RWPE1 (cell line): ENCODE measurements around the gene GALNT9.

Experiments used
- CTCF ChIA-PET: fragments of 350-600 bp; sonication (Branson Sonifier 250); formaldehyde crosslinking; extraction: SDS; loops from one replicate; lab custom pipeline; 2021; lab: Yijun Ruan, JAX
- POLR2A ChIA-PET: fragments of 400-600 bp; formaldehyde crosslinking; extraction: SDS; loops from one replicate; lab custom pipeline; 2020; ENCODE audit warnings: antibody characterized with exemption; ENCODE audit not compliant: low non-redundant PET; lab: Yijun Ruan, JAX
- DNase-seq: peaks from one replicate; pipeline ENCODE4 v3.0.0; 2012; ENCODE audit warnings: low spot score
- H3K27ac ChIP-seq: fragments of 450-650 bp; 2 replicates; pipeline ENCODE4 v1.5.1; 2017
- CTCF ChIP-seq: fragments of 450-650 bp; conservative IDR thresholded peaks from 2 replicates; pipeline ENCODE4 v1.5.1; 2017; ENCODE audit warnings: low read depth, mild to moderate bottlenecking

GALNT9 gene

DNA sequence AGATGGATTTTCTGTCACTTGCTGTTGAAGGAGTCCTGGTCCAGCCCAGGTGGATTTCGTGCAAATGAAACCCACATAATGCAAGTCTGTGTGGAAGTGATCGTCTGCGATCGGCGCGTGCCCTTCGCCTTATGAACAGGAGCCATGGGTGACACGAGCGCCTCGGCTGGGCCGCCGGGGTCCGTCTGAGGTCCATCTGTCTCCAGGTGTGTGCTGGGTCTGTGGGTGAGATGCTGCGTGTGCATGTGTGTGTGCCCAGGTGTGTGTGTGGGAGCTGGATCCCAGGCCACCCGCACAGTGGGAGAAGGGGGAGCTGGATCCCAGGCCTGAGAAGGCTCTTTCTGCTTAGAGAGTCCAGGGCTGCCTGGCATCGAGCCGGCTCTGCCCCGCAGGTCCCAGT is 53.8 kb downstream of the GALNT9 start:
- ChIA-PET POLR2A (no interaction called here), CTCF (interaction anchor here (0.8 to 0.9 kb wide), 3 partner anchors 9 to 21 kb away, joined by 3 to 4 read pairs (median 3); no protein-coding TSS in a partner anchor)
- H3K27ac ChIP-seq, result no peak overlapping the region
- TF ChIP-seq CTCF, result no peak
- no peak for DNase-seq

GRCh38 chr12:132275110-132275531 is 54.3 kb downstream of the GALNT9 start:
- TF ChIP-seq CTCF, result no peak
- DNase-seq, result peak; percentile 78
- H3K27ac ChIP-seq, result no peak overlapping the region
- POLR2A ChIA-PET, result no interaction called here
- CTCF ChIA-PET, result interaction anchor here (0.8 to 0.9 kb wide), 2 partner anchors 9 to 20 kb away, joined by 3 read pairs; no protein-coding TSS in a partner anchor

DNA sequence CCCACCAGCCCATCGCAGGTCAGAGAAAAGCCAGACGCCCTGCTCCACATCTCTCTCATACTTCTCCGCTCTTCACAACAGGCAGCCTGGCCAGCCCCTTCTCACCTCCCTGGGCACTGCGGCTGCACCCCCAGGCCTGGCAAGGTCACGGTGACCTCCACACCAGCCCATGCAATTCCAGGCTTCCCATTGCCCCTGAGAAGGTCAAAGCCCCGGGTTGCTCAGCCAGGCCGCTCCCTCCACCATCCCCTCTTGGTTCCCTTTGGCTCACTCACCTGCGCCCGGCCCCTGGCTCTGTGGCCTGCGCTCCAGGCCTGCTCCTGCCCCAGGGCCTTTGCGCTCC is 55.4 kb downstream of the GALNT9 start:
- TF ChIP-seq CTCF, result no peak
- no peak overlapping the region for H3K27ac ChIP-seq
- DNase-seq, result no peak
- POLR2A ChIA-PET, result no interaction called here
- CTCF ChIA-PET, result interaction anchor here (1.1 kb wide), 1 partner anchor 120 kb away, joined by 3 read pairs; no protein-coding TSS in a partner anchor

DNA sequence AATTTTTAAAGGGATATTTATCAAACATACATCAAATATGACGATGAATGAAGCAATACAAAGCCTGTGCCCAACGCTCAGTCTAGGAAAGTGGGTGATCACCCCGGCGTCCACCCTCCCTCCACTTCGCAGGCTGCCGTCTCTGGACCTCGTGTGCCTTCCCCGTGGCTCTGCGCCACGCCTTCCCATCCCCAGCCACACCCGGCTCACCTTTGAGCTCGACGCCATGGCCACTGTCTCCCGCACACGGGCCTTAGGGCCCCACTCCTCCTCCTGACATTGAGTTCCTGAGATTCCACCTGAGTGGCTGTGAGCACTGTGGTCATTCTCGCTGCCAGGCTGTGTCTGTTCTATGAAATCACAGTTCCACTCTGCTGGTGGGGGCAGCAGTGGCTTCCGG is 56.7 kb downstream of the GALNT9 start:
- no peak for DNase-seq
- POLR2A ChIA-PET, result interaction anchor here (0.6 kb wide), 1 partner anchor 9 kb away, joined by 4 read pairs; no protein-coding TSS in a partner anchor
- CTCF ChIA-PET, result no interaction called here

GRCh38 chr12:132271755-132272092 is 57.7 kb downstream of the GALNT9 start:
- ChIA-PET CTCF (no interaction called here), POLR2A (no interaction called here)
- no peak for DNase-seq
- no peak overlapping the region for H3K27ac ChIP-seq
- no peak for TF ChIP-seq CTCF

More for the DNA sequence above, 56.7 kb downstream of the GALNT9 start:
- H3K27ac ChIP-seq, result no peak overlapping the region
- TF ChIP-seq CTCF, result no peak

- H3K27ac ChIP-seq, result no peak overlapping the region
- POLR2A ChIA-PET, result no interaction called here
- CTCF ChIA-PET, result no interaction called here
- no peak for DNase-seq
- TF ChIP-seq CTCF, result no peak
These were observed 58.2 kb downstream of the GALNT9 start for GRCh38 chr12:132270969-132271754.
